Esophagus squamous epithelium (tissue), 5 donors: Measurements from ENCODE around the gene STYXL1. TPM values are rescaled to one million over a fixed set of nuclear protein-coding genes. Genes with fewer than 3 reads are reported as not detected.

ENCODE experiments used
- DNase-seq: peaks from one replicate; lab custom pipeline; 2025; lab: John Stamatoyannopoulos, UW
- H3K27ac ChIP-seq, 4 donors: fragments of 200-600 bp; sonication (generic); one replicate each; pipeline ENCODE4 v1.5.1; 2016 to 2019; ENCODE audit warnings: mild to moderate bottlenecking in 1 of 4
- H3K27me3 ChIP-seq, 4 donors: fragments of 200-600 bp; sonication (generic); 1 replicate in 3 of 4; 2 replicates in 1 of 4; pipeline versions ENCODE4 v1.5.1 to v1.6.0; 2017 to 2021; ENCODE audit warnings: antibody characterized with exemption in 1 of 4
- H3K36me3 ChIP-seq, 3 donors: fragments of 200-600 bp; sonication (generic); one replicate each; pipeline ENCODE4 v1.5.1; 2016 to 2019
- H3K4me1 ChIP-seq, 3 donors: fragments of 200-600 bp; sonication (generic); one replicate each; pipeline ENCODE4 v1.5.1; 2017 to 2019
- H3K4me3 ChIP-seq, 4 donors: fragments of 200-600 bp; sonication (generic); 1 replicate in 3 of 4; 2 replicates in 1 of 4; pipeline ENCODE4 v1.5.1; 2016 to 2019; ENCODE audit warnings: mild to moderate bottlenecking in 2 of 4, moderate library complexity in 1 of 4
- H3K9me3 ChIP-seq, 3 donors: fragments of 200-600 bp; sonication (generic); one replicate each; pipeline ENCODE4 v1.5.1; 2016 to 2019
- CTCF ChIP-seq, 6 experiments: fragments of 450-650 bp in 4 of 6; fragments of 200-600 bp in 2 of 6; sonication (generic) in 2 of 6; IDR thresholded peaks; one replicate each; pipeline ENCODE4 v1.5.1; 2016 to 2019; ENCODE audit warnings: antibody characterized with exemption in 6 of 6, mild to moderate bottlenecking in 4 of 6, moderate library complexity in 4 of 6
- POLR2A ChIP-seq, 4 donors: fragments of 450-650 bp; IDR thresholded peaks; one replicate each; pipeline ENCODE4 v1.6.1; 2017; ENCODE audit warnings: antibody characterized with exemption in 4 of 4, mild to moderate bottlenecking in 4 of 4, moderate library complexity in 3 of 4
- WGBS, 2 donors: methylation state at CpG; one replicate each; pipeline ENCODE4 v1.1.5; 2018; 5-methylcytosine and 5-hydroxymethylcytosine counted together
- intact Hi-C: fragments of 100-400 bp; cut with DNase I; formaldehyde crosslinking; loops from one replicate; pipeline ENCODE4 v1.15.0; 2022
- total RNA-seq, 4 donors: library from RNA; depleted of rRNA; stranded (reverse); fragments of >200 nt; gene quantifications; one replicate each; pipeline ENCODE4 v1.1.0, GENCODE V29; 2016
- donor health status: DM: yes; HTN: yes; CAD: no.

STYXL1 gene
- total RNA-seq, 4 donors from 2014 or later = 19.3 to 45.7 (median 32.2) TPM

- Histone ChIP-seq H3K4me3 (no peak overlapping the region), H3K27me3 (no peaks in the 10 kb centered on the region), H3K4me1 (peaks cover 16 to 53% (median 24%) of the 10 kb centered on the region in 3 donors), H3K27ac (peak overlapping the region in 3 of 4 donors; percentile 5 to 67 (median 36)), H3K9me3 (no peaks in the 10 kb centered on the region), H3K36me3 (peaks cover 11 to 36% (median 12%) of the 10 kb centered on the region in 3 donors)
- DNase-seq = no peak
- TF ChIP-seq POLR2A (IDR thresholded peaks at IDR 0.05) (no peak), CTCF (IDR thresholded peaks at IDR 0.05) (no peak)
- WGBS, 2 donors = 91 to 97% methylated on average over 7 to 9 of the region's 9 CpGs
- intact Hi-C loops = no loop called here
These were observed 56.2 kb downstream of the STYXL1 start for GRCh38 chr7:75991531-75992082.

GRCh38 chr7:75989500-75990388 is 58.1 kb downstream of the STYXL1 start:
- Histone ChIP-seq H3K36me3 (peaks cover 24 to 43% (median 25%) of the 10 kb centered on the region in 3 donors), H3K27me3 (no peaks in the 10 kb centered on the region), H3K4me1 (peaks cover 13 to 49% (median 17%) of the 10 kb centered on the region in 3 donors), H3K27ac (peak overlapping the region in 3 of 4 donors; percentile 48 to 55 (median 53)), H3K9me3 (no peaks in the 10 kb centered on the region), H3K4me3 (peak overlapping the region in 1 of 4 donors; percentile 8)
- 65 to 69% methylated on average over 16 to 17 of the region's 21 CpGs for WGBS, 2 donors
- DNase-seq = no peak
- intact Hi-C loops = no loop called here
- TF ChIP-seq CTCF (IDR thresholded peaks at IDR 0.05) (no peak), POLR2A (IDR thresholded peaks at IDR 0.05) (no peak)

- 47 to 80% methylated on average over 2 to 9 of the region's 31 CpGs for WGBS, 2 donors
- H3K4me1 ChIP-seq = peaks cover 10 to 43% (median 17%) of the 10 kb centered on the region in 3 donors
These were observed 59.0 kb downstream of the STYXL1 start for GRCh38 chr7:75988568-75989499.

More at GRCh38 chr7:75988568-75989499, 59.0 kb downstream of the STYXL1 start:
- Histone ChIP-seq H3K9me3 (no peaks in the 10 kb centered on the region), H3K36me3 (peaks cover 29 to 52% (median 34%) of the 10 kb centered on the region in 3 donors), H3K27me3 (no peaks in the 10 kb centered on the region), H3K27ac (peak overlapping the region in 3 of 4 donors; percentile 48 to 55 (median 53)), H3K4me3 (peak overlapping the region in 1 of 4 donors; percentile 8)
- DNase-seq = no peak
- intact Hi-C loops = no loop called here
- TF ChIP-seq POLR2A (IDR thresholded peaks at IDR 0.05) (no peak), CTCF (IDR thresholded peaks at IDR 0.05) (no peak)
